PC-3 (cell line): ENCODE data around the gene PSMD3.

Experiments used
- EZH2 ChIP-seq: fragments of 300-600 bp; sonication (generic); IDR thresholded peaks from one replicate; pipeline ENCODE4 v1.6.1; 2017; ENCODE audit warnings: antibody characterized with exemption, mild to moderate bottlenecking, low read length; ENCODE audit not compliant: unreplicated experiment
- EZH2phosphoT487 ChIP-seq: fragments of 300-600 bp; sonication (generic); IDR thresholded peaks from 2 replicates; pipeline ENCODE4 v1.6.1; 2018; ENCODE audit warnings: mild to moderate bottlenecking, antibody characterized with exemption, low read length, borderline replicate concordance
- TF ChIP-seq, protein P1 (sequence below): fragments of 300-600 bp; sonication (generic); conservative IDR thresholded peaks from 2 replicates; pipeline ENCODE4 v1.5.1; 2017; ENCODE audit warnings: antibody characterized with exemption, low read depth, mild to moderate bottlenecking, low read length

DNA sequence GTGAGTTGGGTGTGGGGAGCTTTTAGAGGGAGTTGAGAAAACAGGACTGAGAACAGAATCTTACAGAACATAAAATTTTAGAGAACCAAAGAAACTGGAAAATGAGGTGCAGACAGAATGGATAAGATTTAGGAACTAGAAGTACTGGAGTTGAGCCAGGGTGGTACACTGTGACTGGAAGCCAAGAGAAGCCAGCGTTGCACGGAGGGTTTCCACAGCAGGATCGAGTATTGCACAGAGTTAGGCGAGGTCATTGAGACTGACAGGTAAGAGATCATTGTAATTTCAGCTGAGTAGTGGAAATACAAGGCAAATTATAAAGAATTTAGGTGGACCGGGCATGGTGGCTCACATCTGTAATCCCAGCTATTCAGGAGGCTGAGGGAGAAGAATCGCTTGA, 11.2 kb upstream of the PSMD3 start:
- TF ChIP-seq, protein P1, sequence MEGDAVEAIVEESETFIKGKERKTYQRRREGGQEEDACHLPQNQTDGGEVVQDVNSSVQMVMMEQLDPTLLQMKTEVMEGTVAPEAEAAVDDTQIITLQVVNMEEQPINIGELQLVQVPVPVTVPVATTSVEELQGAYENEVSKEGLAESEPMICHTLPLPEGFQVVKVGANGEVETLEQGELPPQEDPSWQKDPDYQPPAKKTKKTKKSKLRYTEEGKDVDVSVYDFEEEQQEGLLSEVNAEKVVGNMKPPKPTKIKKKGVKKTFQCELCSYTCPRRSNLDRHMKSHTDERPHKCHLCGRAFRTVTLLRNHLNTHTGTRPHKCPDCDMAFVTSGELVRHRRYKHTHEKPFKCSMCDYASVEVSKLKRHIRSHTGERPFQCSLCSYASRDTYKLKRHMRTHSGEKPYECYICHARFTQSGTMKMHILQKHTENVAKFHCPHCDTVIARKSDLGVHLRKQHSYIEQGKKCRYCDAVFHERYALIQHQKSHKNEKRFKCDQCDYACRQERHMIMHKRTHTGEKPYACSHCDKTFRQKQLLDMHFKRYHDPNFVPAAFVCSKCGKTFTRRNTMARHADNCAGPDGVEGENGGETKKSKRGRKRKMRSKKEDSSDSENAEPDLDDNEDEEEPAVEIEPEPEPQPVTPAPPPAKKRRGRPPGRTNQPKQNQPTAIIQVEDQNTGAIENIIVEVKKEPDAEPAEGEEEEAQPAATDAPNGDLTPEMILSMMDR, result no peak
- no peak for TF ChIP-seq EZH2phosphoT487
- no peak for TF ChIP-seq EZH2
